ENCODE measurements around the gene SLC25A21.
"Not testable (repeated sequence)": the region's sequence is repeated elsewhere in the genome, so short reads cannot be mapped to it uniquely, and the experiment has no call there.

The SLC25A21 gene

DNA sequence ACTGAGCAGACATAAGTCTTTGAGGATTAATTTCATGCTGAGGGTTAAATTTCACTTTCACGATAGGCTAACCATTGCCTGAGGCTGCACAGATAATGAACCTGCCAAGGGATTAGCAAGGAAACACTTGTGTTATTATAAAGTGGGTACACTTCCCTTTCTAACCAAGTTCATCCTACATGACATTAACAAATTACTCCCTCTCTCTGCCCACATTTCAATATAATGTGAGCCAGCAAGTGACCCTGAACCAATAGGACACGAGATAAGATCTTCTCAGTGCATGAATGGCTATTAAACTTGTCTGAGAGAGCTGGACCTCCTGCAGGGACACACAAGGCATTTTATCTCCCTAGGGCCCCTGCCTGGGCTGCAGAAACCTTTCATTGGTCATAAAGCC, 337.3 kb downstream of the SLC25A21 start:
- no peak for DNase-seq (ENCODE audit: low read depth in 2 of 2, low spot score in 1 of 2)

DNA sequence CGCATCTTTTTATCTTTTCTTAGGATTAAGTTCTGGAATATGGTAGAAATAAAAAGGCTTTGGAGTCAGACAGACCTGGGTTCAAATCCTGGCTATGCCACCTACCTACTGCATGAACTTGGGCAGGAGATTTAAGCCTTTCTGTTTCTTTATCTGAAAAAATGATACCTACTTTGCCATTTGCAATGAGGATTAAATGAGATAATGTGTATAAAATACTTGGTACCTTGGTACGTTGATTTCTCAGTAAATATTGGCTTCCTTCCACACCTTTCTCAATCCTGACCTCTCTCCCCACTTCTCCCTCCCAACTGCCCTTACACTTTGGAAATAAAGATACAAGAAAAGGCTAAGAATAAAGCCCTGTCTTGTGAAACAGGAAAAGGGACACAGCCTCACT, 338.1 kb downstream of the SLC25A21 start:
- no peak for DNase-seq (ENCODE audit: low read depth in 2 of 2, low spot score in 1 of 2)

GRCh38 chr14:36829547-36829946, 342.9 kb downstream of the SLC25A21 start:
- no peak for DNase-seq (ENCODE audit: low read depth in 2 of 2, low spot score in 1 of 2)

DNA sequence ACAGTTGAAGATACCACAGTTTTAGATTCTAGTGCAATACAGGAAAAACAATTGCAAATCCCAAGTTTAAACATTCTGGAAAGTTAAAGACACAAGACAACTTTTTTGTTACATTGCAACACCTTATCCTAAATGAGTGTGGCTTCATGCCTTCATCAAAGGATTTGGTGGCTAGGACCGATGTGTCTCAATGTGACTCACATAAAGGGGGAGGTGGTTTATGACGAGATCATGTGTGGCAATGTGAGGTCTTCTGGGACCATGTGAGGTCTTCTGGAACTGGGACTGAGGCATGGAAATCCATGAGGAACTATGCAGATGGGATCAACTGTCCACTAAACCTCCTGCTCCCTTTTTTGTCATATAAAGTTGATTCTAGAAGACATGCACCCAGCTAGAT, 344.5 kb downstream of the SLC25A21 start:
- DNase-seq (ENCODE audit: low read depth in 2 of 2, low spot score in 1 of 2), result no peak

GRCh38 chr14:36826614-36827013, 345.8 kb downstream of the SLC25A21 start:
- no peak for DNase-seq (ENCODE audit: low read depth in 2 of 2, low spot score in 1 of 2)

GRCh38 chr14:36824854-36825253, 347.6 kb downstream of the SLC25A21 start:
- no peak for DNase-seq (ENCODE audit: low read depth in 2 of 2, low spot score in 1 of 2)

DNA sequence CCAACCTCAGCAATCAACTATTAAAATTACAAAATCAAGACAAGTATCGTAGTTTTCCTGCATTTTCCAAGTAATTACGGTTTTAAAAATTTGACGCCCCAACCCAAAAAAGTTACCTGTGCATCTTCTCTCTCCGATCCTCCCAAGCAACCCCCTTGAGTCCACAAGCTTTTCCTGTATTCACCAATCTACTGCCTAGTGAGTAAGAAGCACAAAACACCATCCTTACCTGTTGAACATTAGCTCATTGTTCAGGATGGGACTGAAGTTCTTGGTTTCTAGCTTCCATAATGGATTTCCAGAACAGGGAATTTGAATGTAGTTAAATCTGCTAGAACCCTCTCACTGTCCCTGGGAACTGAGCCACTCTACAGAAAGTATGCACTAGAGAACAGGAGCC, 348.8 kb downstream of the SLC25A21 start:
- no peak for DNase-seq (ENCODE audit: low read depth in 2 of 2, low spot score in 1 of 2)

GRCh38 chr14:36822685-36823084, 349.7 kb downstream of the SLC25A21 start:
- DNase-seq (ENCODE audit: low read depth in 2 of 2, low spot score in 1 of 2), result no peak

DNA sequence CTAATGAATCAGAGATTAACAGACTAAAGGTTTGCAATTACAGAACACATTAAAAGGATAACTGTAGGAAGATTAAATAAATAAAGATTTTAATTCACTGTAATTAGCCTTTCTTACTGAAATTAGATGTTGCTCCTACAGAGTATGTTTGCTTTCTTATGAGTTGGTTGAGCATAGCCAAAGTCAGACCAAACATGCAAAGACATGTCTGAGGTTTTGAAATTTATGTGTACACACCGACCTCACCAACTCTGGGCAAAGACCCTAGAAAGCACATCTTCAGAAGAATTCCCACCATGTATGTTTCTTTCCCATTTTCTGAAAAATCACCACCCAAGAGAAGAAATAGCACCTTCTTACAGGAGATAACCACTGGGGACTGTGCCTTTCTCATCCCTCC, 351.5 kb downstream of the SLC25A21 start:
- no peak for DNase-seq (ENCODE audit: low read depth in 2 of 2, low spot score in 1 of 2)

DNA sequence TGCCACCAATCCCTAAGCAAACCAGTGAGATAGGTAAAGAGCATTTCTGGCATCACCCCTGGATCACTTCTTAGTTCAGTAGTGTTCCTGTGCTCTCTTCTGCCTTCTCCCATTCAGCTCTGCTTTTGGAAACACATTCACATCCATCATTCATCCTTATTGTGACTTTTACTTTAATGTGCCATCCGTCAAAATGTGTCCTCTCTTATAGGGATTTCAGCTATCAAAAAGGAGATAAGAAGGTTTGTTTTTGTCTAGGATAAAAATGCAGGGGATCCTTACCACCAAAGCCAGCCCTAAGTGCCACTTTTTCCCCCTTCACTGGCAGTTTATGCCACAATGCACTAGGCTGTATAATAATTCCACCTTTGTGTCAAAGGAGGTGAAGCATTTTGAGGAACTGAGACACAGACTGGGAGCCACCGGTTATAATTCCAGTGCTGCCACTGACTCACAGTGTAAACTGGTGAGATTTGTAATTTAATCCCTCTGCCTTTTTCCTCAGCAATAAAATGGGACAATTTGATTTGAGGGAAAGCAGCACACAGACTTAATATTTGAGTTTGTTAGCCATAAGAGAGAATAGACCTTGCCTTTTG, 352.2 kb downstream of the SLC25A21 start:
- DNase-seq (ENCODE audit: low read depth in 2 of 2, low spot score in 1 of 2), result no peak

- no peak for DNase-seq (ENCODE audit: low read depth in 2 of 2, low spot score in 1 of 2)
Observed at GRCh38 chr14:36818794-36819384, 353.5 kb downstream of the SLC25A21 start.

GRCh38 chr14:36818246-36818645, 354.2 kb downstream of the SLC25A21 start:
- no peak for DNase-seq (ENCODE audit: low read depth in 2 of 2, low spot score in 1 of 2)

DNA sequence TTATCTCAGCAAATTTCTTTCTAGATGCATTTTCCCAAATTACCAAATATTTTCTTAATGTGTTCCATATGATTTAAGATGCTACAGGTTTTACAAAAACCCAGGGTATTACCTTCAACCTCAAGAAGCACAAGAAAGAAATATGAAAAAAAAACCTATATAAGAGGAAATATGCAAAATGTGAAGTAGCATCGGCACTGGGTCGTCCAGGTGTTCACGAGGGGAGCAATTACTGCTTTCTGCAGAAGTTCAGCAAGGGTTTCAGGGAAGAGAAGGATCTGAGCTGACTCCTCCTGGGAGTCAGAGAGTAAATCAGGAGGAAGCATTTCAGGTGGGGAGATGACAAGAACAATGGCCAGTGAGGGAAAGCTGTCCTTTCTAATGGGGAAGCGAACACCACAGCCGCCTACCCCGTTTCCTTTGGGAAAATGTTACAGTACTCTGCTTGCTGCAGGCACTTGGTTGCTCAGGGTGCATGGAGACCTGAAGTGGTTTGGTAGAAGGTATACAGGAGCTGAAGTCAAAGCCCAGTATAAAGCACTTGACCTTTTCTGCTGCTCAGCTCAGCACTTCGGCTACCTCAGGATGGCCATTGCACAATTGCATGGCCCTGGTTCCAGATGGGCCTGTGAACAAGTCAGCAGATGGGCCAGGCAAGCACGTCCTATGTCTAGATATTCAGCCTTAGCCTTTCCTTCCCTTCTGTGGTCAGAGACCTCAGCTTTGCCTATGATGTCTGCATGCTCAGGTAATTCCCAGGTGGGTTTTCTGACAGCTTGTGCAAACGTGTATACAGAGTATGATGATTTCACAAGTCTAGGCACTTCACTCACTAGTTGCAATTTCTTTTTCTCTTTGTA, 355.1 kb downstream of the SLC25A21 start:
- DNase-seq (ENCODE audit: low read depth in 2 of 2, low spot score in 1 of 2), result no peak

DNA sequence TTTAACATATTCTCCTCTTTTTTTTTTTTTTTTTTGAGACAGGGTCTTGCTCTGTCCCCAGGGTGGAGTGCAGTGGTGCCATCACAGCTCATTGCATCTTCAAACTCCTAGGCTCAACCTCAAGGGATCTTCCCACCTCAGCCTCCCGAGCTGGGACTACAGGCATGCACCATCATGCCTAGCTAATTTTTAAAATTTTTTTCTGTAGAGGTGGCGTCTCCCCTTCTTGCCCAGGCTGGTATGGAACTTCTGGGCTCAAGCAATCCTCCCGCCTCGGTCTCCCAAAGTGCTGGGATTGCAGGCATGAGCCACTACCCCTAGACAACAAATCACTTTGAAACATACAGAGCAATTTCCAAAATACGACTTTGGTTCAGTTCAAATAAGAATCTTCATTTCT, 355.9 kb downstream of the SLC25A21 start:
- no peak for DNase-seq (ENCODE audit: low read depth in 2 of 2, low spot score in 1 of 2)

- DNase-seq (ENCODE audit: low read depth in 2 of 2, low spot score in 1 of 2), result not testable (repeated sequence)
Observed at GRCh38 chr14:36814783-36815182, 357.6 kb downstream of the SLC25A21 start.

DNA sequence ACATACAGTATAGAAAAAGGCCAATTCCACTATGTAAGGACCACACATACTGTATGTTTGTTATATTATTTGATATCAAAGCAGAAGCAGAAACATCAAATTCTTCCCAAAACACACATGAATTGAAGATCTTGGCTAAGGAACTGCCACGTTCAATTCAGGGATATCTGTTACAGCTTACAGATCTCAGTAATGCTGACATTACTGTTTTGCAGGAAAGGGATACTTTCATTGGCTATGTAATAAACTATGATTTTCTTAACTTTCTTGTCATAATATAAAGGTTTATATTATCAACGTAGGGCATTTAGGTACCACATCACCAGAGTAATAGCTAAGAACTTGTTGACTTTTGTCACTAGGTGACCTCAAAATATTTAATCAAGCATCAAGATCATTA, 362.2 kb downstream of the SLC25A21 start:
- DNase-seq (ENCODE audit: low read depth in 2 of 2, low spot score in 1 of 2), result no peak

DNA sequence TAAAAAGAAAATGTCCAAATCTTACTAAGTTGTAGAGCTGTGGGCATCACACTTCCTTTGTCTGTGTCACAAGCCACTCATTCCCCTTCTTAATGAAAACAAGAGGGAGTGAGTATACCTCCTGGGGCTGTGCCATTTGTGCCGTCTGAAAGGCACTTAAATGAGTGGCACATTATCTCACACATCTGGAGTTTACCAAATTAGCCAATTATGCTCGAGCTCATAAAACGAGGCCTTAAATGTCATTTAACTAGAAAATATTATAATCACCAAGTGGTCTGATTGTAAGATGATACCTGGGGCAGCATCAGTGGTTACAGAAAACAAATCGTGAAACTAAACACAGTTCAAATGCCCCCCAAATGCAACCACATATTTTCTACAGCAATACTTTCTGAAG, 364.7 kb downstream of the SLC25A21 start:
- DNase-seq (ENCODE audit: low read depth in 2 of 2, low spot score in 1 of 2), result no peak

- no peak for DNase-seq (ENCODE audit: low read depth in 2 of 2, low spot score in 1 of 2)
Observed at GRCh38 chr14:36805131-36805559, 367.3 kb downstream of the SLC25A21 start.

DNA sequence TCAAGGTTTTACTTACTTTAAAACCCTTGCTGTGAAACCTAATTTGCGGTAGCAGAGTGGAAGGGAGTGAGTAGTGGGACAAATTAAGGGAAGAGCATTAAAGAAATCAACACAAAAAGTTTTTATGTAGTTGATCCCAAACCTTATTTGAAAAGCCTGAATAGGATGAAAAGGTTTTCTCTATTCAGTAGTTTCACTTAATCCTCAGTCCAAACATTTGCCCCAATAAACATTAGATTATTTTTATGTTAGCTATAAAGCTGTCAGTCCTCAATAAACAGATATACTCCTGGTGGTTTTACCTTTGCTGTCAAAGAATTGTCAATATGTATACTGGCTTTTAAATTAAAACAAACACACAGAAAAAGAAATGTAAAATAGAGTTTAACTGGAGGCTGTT, 374.8 kb downstream of the SLC25A21 start:
- no peak for DNase-seq (ENCODE audit: low read depth in 2 of 2, low spot score in 1 of 2)

GRCh38 chr14:36791402-36791801, 381.0 kb downstream of the SLC25A21 start:
- DNase-seq (ENCODE audit: low read depth in 2 of 2, low spot score in 1 of 2), result no peak

- DNase-seq (ENCODE audit: low read depth in 2 of 2, low spot score in 1 of 2), result no peak
Observed at GRCh38 chr14:36785511-36785910, 386.9 kb downstream of the SLC25A21 start.

DNA sequence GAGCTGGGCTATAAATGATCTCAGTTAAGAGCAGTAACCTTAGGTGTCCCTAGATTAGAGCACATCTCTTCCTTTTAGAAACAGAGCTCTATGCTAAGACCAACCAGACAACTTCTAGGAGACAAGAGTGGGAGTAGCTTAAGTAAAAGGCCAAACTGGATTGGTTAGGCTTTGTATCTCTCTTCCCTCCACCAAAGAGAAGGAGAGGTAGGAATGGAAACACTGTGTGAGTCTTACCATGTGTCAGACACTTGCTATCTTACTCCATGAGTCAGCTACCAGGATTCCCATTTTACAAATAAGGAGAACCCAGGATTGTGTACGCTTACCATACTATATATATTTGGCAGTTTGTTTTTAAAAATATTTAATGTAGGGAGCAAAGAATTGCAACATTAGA, 387.9 kb downstream of the SLC25A21 start:
- DNase-seq (ENCODE audit: low read depth in 2 of 2, low spot score in 1 of 2), result no peak
